C4-2B (cell line): Measurements from ENCODE around the gene VCL.
"Not testable (repeated sequence)": the region's sequence is repeated elsewhere in the genome, so short reads cannot be mapped to it uniquely, and the experiment has no call there.

Source experiments
- H3K27ac ChIP-seq: fragments of 450-650 bp; 2 replicates; pipeline ENCODE4 v1.5.1; 2017
- CTCF ChIP-seq: fragments of 450-650 bp; conservative IDR thresholded peaks from 2 replicates; pipeline ENCODE4 v1.5.1; 2017; ENCODE audit warnings: mild to moderate bottlenecking
- ZFX ChIP-seq: fragments of 450-650 bp; IDR thresholded peaks from 2 replicates; pipeline ENCODE4 v1.6.1; 2017

VCL gene

GRCh38 chr10:73956476-73957359 lies 41.2 kb upstream of the VCL start:
- H3K27ac ChIP-seq, result no peak overlapping the region
- no peak for TF ChIP-seq ZFX
- TF ChIP-seq CTCF, result no peak

GRCh38 chr10:73959484-73960243 lies 38.3 kb upstream of the VCL start:
- no peak overlapping the region for H3K27ac ChIP-seq
- TF ChIP-seq CTCF, result no peak
- TF ChIP-seq ZFX, result no peak

DNA sequence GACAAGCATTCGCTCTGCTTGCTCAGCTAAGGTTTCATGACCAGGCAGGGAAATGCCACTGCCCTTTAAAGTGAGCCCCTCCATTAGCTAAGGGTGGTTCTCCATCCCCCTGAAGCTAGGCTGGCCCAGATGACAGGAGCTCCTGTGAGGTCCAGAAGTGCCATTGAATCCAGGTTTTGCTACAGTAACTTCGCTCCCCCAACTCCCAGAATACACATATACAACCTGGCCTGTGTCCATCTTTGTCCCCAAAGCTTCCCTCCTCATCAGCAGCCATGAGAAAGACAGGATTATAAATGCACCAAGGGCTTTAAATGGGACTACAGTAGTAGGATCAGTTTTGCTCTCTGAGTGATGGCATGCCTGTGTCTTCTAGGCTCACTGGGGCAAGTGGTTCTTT lies 35.5 kb upstream of the VCL start:
- no peak overlapping the region for H3K27ac ChIP-seq
- TF ChIP-seq ZFX (no peak), CTCF (no peak)

- not testable (repeated sequence) for H3K27ac ChIP-seq
These were observed 34.4 kb upstream of the VCL start for GRCh38 chr10:73963533-73963932.

DNA sequence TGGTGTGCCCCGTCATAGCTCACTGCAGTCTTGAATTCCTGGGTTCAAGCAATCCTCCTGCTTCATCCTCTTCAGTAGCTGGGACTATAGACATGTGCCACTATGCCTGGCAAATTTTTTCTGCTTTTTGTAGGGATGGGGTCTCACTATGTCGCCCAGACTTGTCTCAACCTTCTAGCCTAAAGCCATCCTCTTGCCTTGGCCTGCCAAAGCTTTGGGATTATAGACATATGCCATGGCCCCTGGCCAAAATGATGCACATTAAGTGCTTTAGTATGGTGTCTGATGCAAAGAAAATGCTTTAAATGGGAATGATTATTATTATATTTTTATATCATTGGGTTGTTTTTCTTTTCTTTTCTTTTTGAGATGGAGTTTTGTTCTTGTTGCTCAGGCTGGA lies 33.2 kb upstream of the VCL start:
- TF ChIP-seq ZFX, result no peak
- no peak for TF ChIP-seq CTCF
- no peak overlapping the region for H3K27ac ChIP-seq

- H3K27ac ChIP-seq, result not testable (repeated sequence)
These were observed 32.5 kb upstream of the VCL start for GRCh38 chr10:73965267-73965889.

DNA sequence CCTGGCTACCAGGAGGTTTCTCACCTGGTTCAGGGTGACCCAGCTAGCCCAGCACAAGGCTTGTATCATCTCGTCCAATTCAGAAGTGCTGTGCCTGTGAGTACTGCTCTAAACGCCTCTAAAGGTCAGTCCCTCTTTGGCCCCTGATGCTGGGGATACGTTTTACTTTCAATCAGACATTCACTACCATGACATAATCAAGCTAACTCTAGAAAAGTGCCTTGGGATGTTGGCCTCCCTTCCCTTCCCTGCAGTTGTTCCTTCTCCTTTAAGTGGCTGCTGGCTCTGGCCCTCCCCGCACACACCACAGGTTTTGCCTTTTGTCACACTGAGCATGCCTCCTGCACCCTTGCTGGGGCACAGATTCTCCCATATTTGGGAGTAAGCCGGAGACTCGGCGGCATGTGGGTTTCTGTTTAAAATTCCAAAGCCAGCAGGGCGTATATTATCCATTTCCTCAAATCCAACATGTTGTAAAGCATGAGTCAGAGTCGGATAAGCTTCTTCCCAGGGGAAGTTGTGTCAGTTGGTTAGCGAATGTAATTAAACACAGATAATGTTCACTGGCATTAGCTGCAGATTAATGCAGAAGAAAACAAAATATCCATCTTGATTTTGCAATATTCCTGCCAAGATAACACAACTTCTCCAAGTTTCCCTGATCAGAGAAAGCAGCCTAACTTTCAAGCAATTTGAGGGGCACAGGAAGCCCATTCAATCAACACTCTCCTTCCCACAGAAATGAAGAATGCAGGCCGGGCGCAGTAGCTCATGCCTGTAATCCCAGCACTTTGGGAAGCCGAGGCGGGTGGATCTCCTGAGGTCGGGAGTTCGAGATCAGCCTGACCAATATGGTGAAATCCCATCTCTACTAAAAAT lies 31.8 kb upstream of the VCL start:
- TF ChIP-seq ZFX, result no peak
- TF ChIP-seq CTCF, result no peak
- H3K27ac ChIP-seq, result no peak overlapping the region
